Keratinocyte (primary cell): ENCODE data around the gene CREB1. TPM values are rescaled to one million over a fixed set of nuclear protein-coding genes. Genes with fewer than 3 reads are reported as not detected.

Experiments
- DNase-seq: peaks from one replicate; pipeline ENCODE4 v3.0.0-alpha.2; 2011; ENCODE audit warnings: low read depth, missing footprints, low spot score
- FAIRE-seq: peaks from 2 replicates; lab custom pipeline; 2011; peaks lifted over from hg19 to GRCh38; lab: Jason Lieb, UNC
- H2AFZ ChIP-seq: 2 replicates; pipeline ENCODE4 v1.6.0; 2012; ENCODE audit warnings: low read length, control low read depth, inconsistent platforms; ENCODE audit not compliant: control insufficient read depth
- H3K27ac ChIP-seq: 2 replicates; pipeline ENCODE4 v1.5.1; 2011; ENCODE audit warnings: low read length; ENCODE audit not compliant: control insufficient read depth, insufficient read depth
- H3K27me3 ChIP-seq: 3 replicates; pipeline ENCODE4 v1.6.0; 2011; ENCODE audit warnings: low read length; ENCODE audit not compliant: control insufficient read depth, insufficient read depth; ENCODE audit errors: extremely low read depth
- H3K36me3 ChIP-seq, 2 experiments: 2 replicates in 1 of 2; 3 replicates in 1 of 2; pipeline ENCODE4 v1.5.1; 2011; ENCODE audit warnings: low read length in 2 of 2, mild to moderate bottlenecking in 1 of 2; ENCODE audit not compliant: control insufficient read depth in 2 of 2, insufficient read depth in 2 of 2; ENCODE audit errors: extremely low read depth in 1 of 2
- H3K4me1 ChIP-seq: 3 replicates; pipeline ENCODE4 v1.5.1; 2011; ENCODE audit warnings: low read length; ENCODE audit not compliant: control insufficient read depth, insufficient read depth; ENCODE audit errors: extremely low read depth
- H3K4me2 ChIP-seq: 3 replicates; pipeline ENCODE4 v1.6.0; 2011; ENCODE audit warnings: low read depth, low read length; ENCODE audit not compliant: control insufficient read depth, insufficient read depth; ENCODE audit errors: extremely low read depth
- H3K4me3 ChIP-seq, 3 experiments: fragments of 200-600 bp in 1 of 3; sonication (generic) in 1 of 3; 2 replicates in 2 of 3; 3 replicates in 1 of 3; pipeline ENCODE4 v1.5.1; 2011 to 2016; ENCODE audit warnings: low read length in 3 of 3, mild to moderate bottlenecking in 3 of 3, control low read depth in 2 of 3, inconsistent platforms in 1 of 3, low read depth in 1 of 3, mixed read lengths in 1 of 3, mixed run types in 1 of 3, moderate library complexity in 1 of 3; ENCODE audit not compliant: control insufficient read depth in 2 of 3, insufficient read depth in 2 of 3; ENCODE audit errors: extremely low read depth in 1 of 3
- H3K79me2 ChIP-seq: 2 replicates; pipeline ENCODE4 v1.6.0; 2012; ENCODE audit warnings: low read length; ENCODE audit not compliant: control insufficient read depth, insufficient read depth
- H3K9ac ChIP-seq: 3 replicates; pipeline ENCODE4 v1.6.0; 2011; ENCODE audit warnings: low read length; ENCODE audit not compliant: control insufficient read depth, insufficient read depth; ENCODE audit errors: extremely low read depth
- H3K9me1 ChIP-seq: 3 replicates; pipeline ENCODE4 v1.6.0; 2011; ENCODE audit warnings: low read length; ENCODE audit not compliant: control insufficient read depth, insufficient read depth; ENCODE audit errors: extremely low read depth
- H3K9me3 ChIP-seq: 2 replicates; pipeline ENCODE4 v1.5.1; 2012; ENCODE audit warnings: low read depth, low read length; ENCODE audit not compliant: control insufficient read depth
- H4K20me1 ChIP-seq: 3 replicates; pipeline ENCODE4 v1.6.0; 2011; ENCODE audit warnings: low read length; ENCODE audit not compliant: control insufficient read depth, insufficient read depth; ENCODE audit errors: extremely low read depth
- EZH2 ChIP-seq: IDR thresholded peaks from one replicate; pipeline ENCODE4 v1.6.1; 2012; ENCODE audit warnings: inconsistent platforms, mild to moderate bottlenecking, low read length, moderate library complexity
- dilution Hi-C: fragments of 300-500 bp; cut with MboI; formaldehyde crosslinking; loops from one replicate; pipeline ENCODE4 v1.7.0; 2020; ENCODE audit warnings: low sequenced_read_pairs; ENCODE audit not compliant: extremely low pct_ligation_motif_present
- polyA plus RNA-seq, 5 experiments: library from polyadenylated mRNA; depleted of rRNA in 3 of 5; stranded (reverse) in 3 of 5; stranded (forward) in 1 of 5; unstranded in 1 of 5; fragments of >200 nt; gene quantifications; 1 replicate in 1 of 5; 2 replicates in 3 of 5; 3 replicates in 1 of 5; pipeline versions ENCODE4 v1.2.1 to v1.2.3, GENCODE V29; 2011 to 2012; ENCODE audit warnings: missing spikeins in 2 of 5, low read depth in 1 of 5, low replicate concordance in 1 of 5
- TF ChIP-seq, protein P1 (sequence below), 3 experiments: IDR thresholded peaks in 1 of 3; conservative IDR thresholded peaks in 1 of 3; optimal IDR thresholded peaks in 1 of 3; 2 replicates in 2 of 3; 3 replicates in 1 of 3; pipeline versions ENCODE3 to v1.5.1; 2011; ENCODE audit warnings: low read length in 3 of 3, mild to moderate bottlenecking in 3 of 3, moderate library complexity in 2 of 3, control low read depth in 1 of 3, inconsistent platforms in 1 of 3; ENCODE audit not compliant: insufficient read depth in 2 of 3; ENCODE audit errors: extremely low read depth in 1 of 3

The CREB1 gene
- polyA plus RNA-seq, 1 donor (not counting 4 experiments of a cell fraction or from before 2014, with no cell fraction given): 38.9 TPM

DNA sequence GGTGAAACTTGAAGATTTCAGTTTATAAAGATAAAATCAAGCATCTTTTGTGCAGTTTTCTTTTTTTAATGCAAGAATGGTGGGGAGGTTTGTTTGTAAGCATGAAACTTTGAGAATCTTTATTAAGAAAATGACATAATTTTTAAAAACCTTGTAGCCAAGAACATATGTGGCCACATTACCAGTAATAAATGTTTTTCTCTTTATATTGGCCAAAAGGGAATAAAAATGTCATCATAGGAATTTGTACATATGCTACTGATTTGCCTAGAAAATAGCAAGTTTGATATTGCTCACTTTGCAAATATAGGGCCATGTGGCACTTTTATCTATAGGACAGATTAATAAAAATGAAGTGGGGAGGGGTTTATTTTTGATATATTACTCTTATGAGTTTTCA is 69.9 kb downstream of the CREB1 start:
- H3K4me2 ChIP-seq: no peak overlapping the region
- H3K9me1 ChIP-seq: no peaks in the 10 kb centered on the region
- no peak overlapping the region for H3K4me3 ChIP-seq
- dilution Hi-C loops: no loop called here
- TF ChIP-seq, protein P1, sequence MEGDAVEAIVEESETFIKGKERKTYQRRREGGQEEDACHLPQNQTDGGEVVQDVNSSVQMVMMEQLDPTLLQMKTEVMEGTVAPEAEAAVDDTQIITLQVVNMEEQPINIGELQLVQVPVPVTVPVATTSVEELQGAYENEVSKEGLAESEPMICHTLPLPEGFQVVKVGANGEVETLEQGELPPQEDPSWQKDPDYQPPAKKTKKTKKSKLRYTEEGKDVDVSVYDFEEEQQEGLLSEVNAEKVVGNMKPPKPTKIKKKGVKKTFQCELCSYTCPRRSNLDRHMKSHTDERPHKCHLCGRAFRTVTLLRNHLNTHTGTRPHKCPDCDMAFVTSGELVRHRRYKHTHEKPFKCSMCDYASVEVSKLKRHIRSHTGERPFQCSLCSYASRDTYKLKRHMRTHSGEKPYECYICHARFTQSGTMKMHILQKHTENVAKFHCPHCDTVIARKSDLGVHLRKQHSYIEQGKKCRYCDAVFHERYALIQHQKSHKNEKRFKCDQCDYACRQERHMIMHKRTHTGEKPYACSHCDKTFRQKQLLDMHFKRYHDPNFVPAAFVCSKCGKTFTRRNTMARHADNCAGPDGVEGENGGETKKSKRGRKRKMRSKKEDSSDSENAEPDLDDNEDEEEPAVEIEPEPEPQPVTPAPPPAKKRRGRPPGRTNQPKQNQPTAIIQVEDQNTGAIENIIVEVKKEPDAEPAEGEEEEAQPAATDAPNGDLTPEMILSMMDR (optimal IDR thresholded peaks at IDR 0.05 in 1 of 3, IDR thresholded peaks at IDR 0.05 in 1 of 3, conservative IDR thresholded peaks at IDR 0.05 in 1 of 3; ENCODE audit: extremely low read depth in 1 of 3, insufficient read depth in 2 of 3, low read length in 3 of 3): no peak
- no peak for TF ChIP-seq EZH2
- peaks cover 4 to 15% of the 10 kb centered on the region in 2 experiments for H3K36me3 ChIP-seq
- no peak overlapping the region for H3K9ac ChIP-seq
- H3K27me3 ChIP-seq: no peaks in the 10 kb centered on the region
- DNase-seq (no peak), FAIRE-seq (no peak)
- H3K79me2 ChIP-seq: no peaks in the 10 kb centered on the region
- H2AFZ ChIP-seq: no peak overlapping the region
- H3K9me3 ChIP-seq: no peaks in the 10 kb centered on the region
- no peaks in the 10 kb centered on the region for H3K4me1 ChIP-seq
- no peaks in the 10 kb centered on the region for H4K20me1 ChIP-seq
- H3K27ac ChIP-seq: no peak overlapping the region

DNA sequence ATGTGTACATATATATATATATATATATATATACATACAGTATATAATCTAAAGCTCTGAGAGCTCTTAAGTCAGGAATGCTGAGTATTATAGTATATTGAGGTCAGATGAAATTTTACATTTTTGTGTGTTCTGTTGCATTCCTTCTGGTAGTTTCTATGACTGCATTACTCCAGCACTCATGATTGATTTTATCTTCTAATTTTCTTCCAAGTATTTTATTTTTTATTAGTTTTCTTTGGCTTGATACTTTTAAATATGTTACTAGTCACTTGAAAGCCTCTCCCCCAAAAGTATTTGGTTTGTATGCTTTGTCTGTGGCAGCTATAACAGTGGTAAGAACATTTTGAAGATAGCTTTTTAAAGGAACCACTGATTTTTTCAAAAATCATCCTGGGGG is 70.5 kb downstream of the CREB1 start:
- dilution Hi-C loops: no loop called here
- H3K4me3 ChIP-seq: no peak overlapping the region
- no peak overlapping the region for H3K4me2 ChIP-seq
- no peak overlapping the region for H2AFZ ChIP-seq
- FAIRE-seq (no peak), DNase-seq (no peak)
- TF ChIP-seq EZH2: no peak
- TF ChIP-seq, protein P1 (optimal IDR thresholded peaks at IDR 0.05 in 1 of 3, IDR thresholded peaks at IDR 0.05 in 1 of 3, conservative IDR thresholded peaks at IDR 0.05 in 1 of 3; ENCODE audit: extremely low read depth in 1 of 3, insufficient read depth in 2 of 3, low read length in 3 of 3): no peak
- H3K9me3 ChIP-seq: no peaks in the 10 kb centered on the region
- no peak overlapping the region for H3K27ac ChIP-seq
- no peaks in the 10 kb centered on the region for H3K4me1 ChIP-seq
- no peaks in the 10 kb centered on the region for H3K79me2 ChIP-seq
- H3K36me3 ChIP-seq: peaks cover 4 to 15% of the 10 kb centered on the region in 2 experiments
- no peaks in the 10 kb centered on the region for H4K20me1 ChIP-seq
- H3K27me3 ChIP-seq: no peaks in the 10 kb centered on the region
- no peak overlapping the region for H3K9ac ChIP-seq
- no peaks in the 10 kb centered on the region for H3K9me1 ChIP-seq
